Suprapubic skin (tissue), 4 donors: ENCODE data around the gene CABLES1. TPM values are rescaled to one million over a fixed set of nuclear protein-coding genes. Genes with fewer than 3 reads are reported as not detected.
A peak's percentile ranks its signal among the peaks of the same experiment; 100 is the strongest.

Source experiments
- DNase-seq, 2 donors: peaks; one replicate each; pipeline ENCODE4 v3.0.0-alpha.2; 2019; ENCODE audit warnings: low spot score in 2 of 2
- H3K27ac ChIP-seq: fragments of 200-600 bp; sonication (generic); one replicate; pipeline ENCODE4 v1.5.1; 2019
- H3K27me3 ChIP-seq: fragments of 200-600 bp; sonication (generic); one replicate; pipeline ENCODE4 v1.5.1; 2019
- H3K36me3 ChIP-seq: fragments of 200-600 bp; sonication (generic); one replicate; pipeline ENCODE4 v1.5.1; 2019
- H3K4me1 ChIP-seq: fragments of 200-600 bp; sonication (generic); one replicate; pipeline ENCODE4 v1.5.1; 2019
- H3K4me3 ChIP-seq: fragments of 200-600 bp; sonication (generic); one replicate; pipeline ENCODE4 v1.5.1; 2019; ENCODE audit warnings: mild to moderate bottlenecking
- H3K9me3 ChIP-seq: fragments of 200-600 bp; sonication (generic); one replicate; pipeline ENCODE4 v1.5.1; 2019
- EP300 ChIP-seq: sonication (generic); formaldehyde crosslinking; IDR thresholded peaks from one replicate; pipeline ENCODE4 v1.6.1; 2017; ENCODE audit warnings: antibody characterized with exemption
- POLR2A ChIP-seq, 2 donors: fragments of 450-650 bp; IDR thresholded peaks; one replicate each; pipeline ENCODE4 v1.6.1; 2017; ENCODE audit warnings: antibody characterized with exemption in 2 of 2, mild to moderate bottlenecking in 2 of 2, moderate library complexity in 2 of 2
- POLR2AphosphoS5 ChIP-seq, 3 donors: sonication (generic); formaldehyde crosslinking; IDR thresholded peaks; one replicate each; pipeline ENCODE4 v1.6.1; 2017; ENCODE audit warnings: antibody characterized with exemption in 3 of 3
- WGBS: methylation state at CpG from one replicate; pipeline ENCODE4 v1.1.5; 2018; 5-methylcytosine and 5-hydroxymethylcytosine counted together
- total RNA-seq, 4 donors: library from RNA; depleted of rRNA; stranded (reverse); fragments of >200 nt; gene quantifications; one replicate each; pipeline ENCODE4 v1.1.0, GENCODE V29; 2016
- TF ChIP-seq, protein P1 (sequence below), 2 donors: fragments of 200-600 bp in 1 of 2; fragments of 450-650 bp in 1 of 2; sonication (generic) in 1 of 2; IDR thresholded peaks; one replicate each; pipeline ENCODE4 v1.5.1; 2016 to 2019; ENCODE audit warnings: antibody characterized with exemption in 2 of 2, mild to moderate bottlenecking in 1 of 2, moderate library complexity in 1 of 2

The CABLES1 gene
- total RNA-seq, 4 donors from 2014 or later = 24.9 to 42.2 (median 38.0) TPM

GRCh38 chr18:23220355-23220754 is 85.1 kb downstream of the CABLES1 start:
- WGBS = 28% methylated on average over 8 of the region's 8 CpGs
- peaks cover 2% of the 10 kb centered on the region for H3K36me3 ChIP-seq
- no peak for DNase-seq
- no peaks in the 10 kb centered on the region for H3K27me3 ChIP-seq
- no peaks in the 10 kb centered on the region for H3K9me3 ChIP-seq
- no peak for TF ChIP-seq POLR2A (IDR thresholded peaks at IDR 0.05)
- no peak overlapping the region for H3K4me3 ChIP-seq
- peak overlapping the region; percentile 59 for H3K27ac ChIP-seq
- H3K4me1 ChIP-seq = peaks cover 18% of the 10 kb centered on the region

- 76% methylated on average over 4 of the region's 4 CpGs for WGBS
- no peak overlapping the region for H3K4me3 ChIP-seq
- DNase-seq = no peak
- H3K4me1 ChIP-seq = peaks cover 49% of the 10 kb centered on the region
- TF ChIP-seq POLR2AphosphoS5 (IDR thresholded peaks at IDR 0.05) (no peak), POLR2A (IDR thresholded peaks at IDR 0.05) (no peak), EP300 (no peak)
- TF ChIP-seq, protein P1, sequence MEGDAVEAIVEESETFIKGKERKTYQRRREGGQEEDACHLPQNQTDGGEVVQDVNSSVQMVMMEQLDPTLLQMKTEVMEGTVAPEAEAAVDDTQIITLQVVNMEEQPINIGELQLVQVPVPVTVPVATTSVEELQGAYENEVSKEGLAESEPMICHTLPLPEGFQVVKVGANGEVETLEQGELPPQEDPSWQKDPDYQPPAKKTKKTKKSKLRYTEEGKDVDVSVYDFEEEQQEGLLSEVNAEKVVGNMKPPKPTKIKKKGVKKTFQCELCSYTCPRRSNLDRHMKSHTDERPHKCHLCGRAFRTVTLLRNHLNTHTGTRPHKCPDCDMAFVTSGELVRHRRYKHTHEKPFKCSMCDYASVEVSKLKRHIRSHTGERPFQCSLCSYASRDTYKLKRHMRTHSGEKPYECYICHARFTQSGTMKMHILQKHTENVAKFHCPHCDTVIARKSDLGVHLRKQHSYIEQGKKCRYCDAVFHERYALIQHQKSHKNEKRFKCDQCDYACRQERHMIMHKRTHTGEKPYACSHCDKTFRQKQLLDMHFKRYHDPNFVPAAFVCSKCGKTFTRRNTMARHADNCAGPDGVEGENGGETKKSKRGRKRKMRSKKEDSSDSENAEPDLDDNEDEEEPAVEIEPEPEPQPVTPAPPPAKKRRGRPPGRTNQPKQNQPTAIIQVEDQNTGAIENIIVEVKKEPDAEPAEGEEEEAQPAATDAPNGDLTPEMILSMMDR (IDR thresholded peaks at IDR 0.05) = no peak
- no peaks in the 10 kb centered on the region for H3K36me3 ChIP-seq
- no peaks in the 10 kb centered on the region for H3K9me3 ChIP-seq
- H3K27ac ChIP-seq = no peak overlapping the region
- H3K27me3 ChIP-seq = no peaks in the 10 kb centered on the region
These were observed 88.4 kb downstream of the CABLES1 start for GRCh38 chr18:23223641-23224040.

DNA sequence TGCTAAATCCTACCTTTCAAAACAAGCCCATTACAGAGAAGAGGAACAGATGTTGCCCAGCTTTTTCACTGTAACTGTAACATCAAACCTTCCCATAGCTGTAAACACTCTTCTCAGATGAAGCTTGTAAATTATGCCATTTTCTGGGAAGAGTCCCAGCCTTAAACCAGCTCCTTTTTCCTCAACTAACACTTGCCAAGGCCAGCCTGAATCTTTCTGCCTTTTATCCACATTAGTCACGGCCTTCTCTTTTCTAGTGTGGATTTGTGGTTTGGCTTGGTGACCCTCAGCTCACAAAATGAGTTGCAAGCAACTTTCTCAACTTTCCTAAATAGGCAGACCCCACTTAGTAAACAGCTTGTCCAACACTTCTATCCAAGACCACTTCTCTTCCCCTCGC is 90.2 kb downstream of the CABLES1 start:
- DNase-seq = no peak
- H3K9me3 ChIP-seq = no peaks in the 10 kb centered on the region
- 36% methylated on average over 2 of the region's 2 CpGs for WGBS
- H3K36me3 ChIP-seq = no peaks in the 10 kb centered on the region
- H3K4me1 ChIP-seq = peaks cover 62% of the 10 kb centered on the region
- no peaks in the 10 kb centered on the region for H3K27me3 ChIP-seq
- H3K4me3 ChIP-seq = no peak overlapping the region
- TF ChIP-seq POLR2A (IDR thresholded peaks at IDR 0.05) (no peak), EP300 (no peak), POLR2AphosphoS5 (IDR thresholded peaks at IDR 0.05) (no peak)
- TF ChIP-seq, protein P1 (IDR thresholded peaks at IDR 0.05) = no peak
- H3K27ac ChIP-seq = peak overlapping the region; percentile 68

DNA sequence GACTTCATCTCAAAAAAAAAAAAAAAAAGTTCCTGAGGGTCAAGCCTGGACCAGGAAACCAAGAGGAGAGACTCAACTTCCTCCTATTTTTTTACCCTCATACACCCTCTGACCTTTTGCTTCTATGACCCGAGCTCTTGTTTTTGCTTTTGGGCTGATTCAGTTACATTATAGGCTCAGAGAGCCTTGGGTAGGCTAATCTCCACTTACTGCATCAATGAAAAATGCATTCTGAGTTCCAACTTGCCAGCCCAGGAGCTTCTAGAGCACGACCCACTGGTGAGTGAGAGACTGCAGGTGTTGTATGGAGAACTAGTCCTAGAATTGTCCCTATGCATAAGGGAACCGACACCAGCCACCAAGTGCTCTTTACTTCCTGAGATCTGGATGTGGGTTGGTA is 91.1 kb downstream of the CABLES1 start:
- no peak for DNase-seq
- 50% methylated on average over 3 of the region's 3 CpGs for whole genome bisulfite sequencing
- Histone ChIP-seq H3K4me3 (no peak overlapping the region), H3K4me1 (peaks cover 62% of the 10 kb centered on the region), H3K36me3 (no peaks in the 10 kb centered on the region), H3K9me3 (no peaks in the 10 kb centered on the region), H3K27me3 (no peaks in the 10 kb centered on the region), H3K27ac (peak overlapping the region; percentile 68)
- TF ChIP-seq EP300 (no peak), POLR2A (IDR thresholded peaks at IDR 0.05) (no peak)
- TF ChIP-seq, protein P1 (IDR thresholded peaks at IDR 0.05) = no peak

DNA sequence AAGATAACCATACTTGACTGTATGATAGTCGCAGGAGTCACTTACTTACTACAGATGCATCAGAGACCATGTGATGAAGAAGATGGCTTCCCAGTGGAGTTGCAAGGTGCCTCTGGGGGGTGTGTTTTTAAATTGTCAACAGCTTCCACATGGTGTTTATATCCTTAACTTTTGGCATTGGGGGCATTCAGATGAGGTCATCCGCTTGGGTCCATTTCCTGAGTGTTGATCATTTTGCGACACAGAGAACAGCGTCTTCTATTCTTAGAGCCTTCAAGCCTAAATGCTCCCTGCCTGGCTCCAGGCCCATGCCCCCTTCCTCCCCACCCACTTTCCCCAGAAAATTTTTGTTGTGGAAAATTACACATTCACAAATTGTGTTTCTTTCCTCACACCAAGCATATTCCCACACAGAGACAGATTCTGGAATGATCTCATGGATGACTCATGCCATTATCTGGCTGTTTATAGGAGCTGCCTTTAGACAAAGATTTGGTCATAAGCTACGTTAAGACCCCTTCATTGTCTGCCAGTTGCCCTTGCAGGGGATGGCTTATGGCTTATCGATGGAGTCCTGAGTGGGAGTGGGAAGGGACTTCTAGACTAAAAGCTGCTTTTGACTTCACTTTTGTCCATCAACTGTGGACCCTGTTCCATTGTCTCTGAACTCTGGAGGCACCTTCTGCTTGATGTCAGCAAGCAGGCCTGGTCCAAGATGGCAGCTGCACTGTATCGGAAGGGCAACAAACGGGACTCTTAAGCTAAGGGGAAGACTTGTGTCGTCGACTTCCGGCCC is 91.8 kb downstream of the CABLES1 start:
- peak in 1 of 2 donors; percentile 86 for DNase-seq
- no peaks in the 10 kb centered on the region for H3K27me3 ChIP-seq
- no peaks in the 10 kb centered on the region for H3K9me3 ChIP-seq
- no peaks in the 10 kb centered on the region for H3K36me3 ChIP-seq
- H3K4me1 ChIP-seq = peaks cover 68% of the 10 kb centered on the region
- TF ChIP-seq POLR2AphosphoS5 (IDR thresholded peaks at IDR 0.05) (no peak), POLR2A (IDR thresholded peaks at IDR 0.05) (no peak), EP300 (no peak)
- TF ChIP-seq, protein P1 (IDR thresholded peaks at IDR 0.05) = no peak
- WGBS = 62% methylated on average over 11 of the region's 11 CpGs
- H3K27ac ChIP-seq = peak overlapping the region; percentile 68
- H3K4me3 ChIP-seq = no peak overlapping the region
